Psoas muscle (tissue), 8 donors: ENCODE measurements around the gene CAMTA1. TPM values are rescaled to one million over a fixed set of nuclear protein-coding genes. Genes with fewer than 3 reads are reported as not detected.

Experiments used
- ATAC-seq, 4 donors: fragments of 200-7000 bp; cut with Tn5 transposase; one replicate each; pipeline ENCODE4 v1.9.1; 2020; ENCODE audit warnings: moderate library complexity in 3 of 4, mild to moderate bottlenecking in 2 of 4
- DNase-seq, 2 donors: peaks; one replicate each; pipeline ENCODE4 v3.0.0-alpha.2; 2020
- H3K27ac ChIP-seq: fragments of 200-600 bp; one replicate; pipeline ENCODE4 v1.8.0; 2022
- H3K27me3 ChIP-seq, 3 donors: fragments of 200-600 bp in 1 of 3; one replicate each; pipeline versions ENCODE4 v1.6.1 to v1.8.0; 2013 to 2022; ENCODE audit warnings: low read length in 2 of 3, mild to moderate bottlenecking in 2 of 3, moderate library complexity in 1 of 3; ENCODE audit not compliant: insufficient read depth in 3 of 3
- H3K36me3 ChIP-seq, 2 donors: fragments of 200-600 bp in 1 of 2; one replicate each; pipeline versions ENCODE4 v1.6.1 to v1.8.0; 2013 to 2022; ENCODE audit warnings: low read depth in 1 of 2, mild to moderate bottlenecking in 1 of 2, moderate library complexity in 1 of 2; ENCODE audit not compliant: insufficient read depth in 1 of 2
- H3K4me1 ChIP-seq: fragments of 200-600 bp; one replicate; pipeline ENCODE4 v1.8.0; 2022
- H3K4me3 ChIP-seq: fragments of 200-600 bp; one replicate; pipeline ENCODE4 v1.8.0; 2022; ENCODE audit warnings: mild to moderate bottlenecking
- H3K9me3 ChIP-seq: fragments of 200-600 bp; one replicate; pipeline ENCODE4 v1.8.0; 2022
- CTCF ChIP-seq: fragments of 200-600 bp; IDR thresholded peaks from one replicate; pipeline ENCODE4 v1.8.0; 2022; ENCODE audit warnings: antibody characterized with exemption
- WGBS, 3 donors: extraction: QIAGEN DNeasy Blood & Tissue Kit; methylation state at CpG; one replicate each; pipeline versions ENCODE4 v1.1.6 to v1.1.7; 2013; 5-methylcytosine and 5-hydroxymethylcytosine counted together
- intact Hi-C, 2 donors: fragments of 100-400 bp; cut with DNase I; formaldehyde crosslinking; loops; one replicate each; pipeline versions ENCODE4 v1.11.0 to v1.14.2; 2022
- polyA plus RNA-seq, 3 donors: library from polyadenylated mRNA; stranded (reverse); fragments of 200-250 nt; gene quantifications; one replicate each; pipeline ENCODE4 v1.2.3, GENCODE V29; 2013
- total RNA-seq, 4 donors: library from RNA; stranded (reverse); fragmentation: NEBNext Ultra II Directional in 2 of 4; extraction: Animal tissue kit (Norgen Biotek cat#: 25700) in 2 of 4; gene quantifications; one replicate each; pipeline versions ENCODE4 v1.2.1 to v1.2.4, GENCODE V29; 2021 to 2023
- donor health status: healthy with polysubstance abuse.
- donor health status: DM: no; HTN: no; CAD: no; lungs with moderate emphysema.
- donor health status: Bipolar disorder and iron deficiency.
- donor health status: healthy.
- donor health status: DM: yes; HTN: yes; CAD: no.
- donor health status: DM: no; HTN: no; CAD: no.
- donor health status: DM: no; HTN: no; CAD: no.
- donor health status: DM: yes; HTN: yes; CAD: no.

CAMTA1 gene
- total and polyA plus RNA-seq, 7 donors: 64.6 to 206 (median 76.5) TPM

GRCh38 chr1:7120863-7121621, 335.8 kb downstream of the CAMTA1 start:
- intact Hi-C loops: no loop called here
- H3K27me3 ChIP-seq: no peaks in the 10 kb centered on the region
- H3K27ac ChIP-seq: no peak overlapping the region
- TF ChIP-seq CTCF: peak; percentile 18
- H3K36me3 ChIP-seq: no peaks in the 10 kb centered on the region
- no peaks in the 10 kb centered on the region for H3K4me1 ChIP-seq
- DNase-seq (no peak), ATAC-seq (no peak)
- H3K4me3 ChIP-seq: no peak overlapping the region
- WGBS, 3 donors: 57 to 68% (median 59%) methylated on average over 6 of the region's 6 CpGs
- no peaks in the 10 kb centered on the region for H3K9me3 ChIP-seq

GRCh38 chr1:7121622-7121988, 336.4 kb downstream of the CAMTA1 start:
- no peak overlapping the region for H3K27ac ChIP-seq
- H3K9me3 ChIP-seq: no peaks in the 10 kb centered on the region
- no peaks in the 10 kb centered on the region for H3K4me1 ChIP-seq
- DNase-seq: peak; percentile 26 to 71
- no peak overlapping the region for H3K4me3 ChIP-seq
- peak in 3 of 4 donors; percentile 52 to 74 (median 70) for ATAC-seq
- 15 to 37% (median 32%) methylated on average over 7 of the region's 7 CpGs for WGBS, 3 donors
- H3K27me3 ChIP-seq: no peaks in the 10 kb centered on the region
- intact Hi-C loops: no loop called here
- H3K36me3 ChIP-seq: no peaks in the 10 kb centered on the region
- TF ChIP-seq CTCF: no peak

GRCh38 chr1:7127322-7128075, 342.2 kb downstream of the CAMTA1 start:
- peak in 1 of 4 donors; percentile 17 for ATAC-seq
- WGBS, 3 donors: 44 to 46% (median 44%) methylated on average over 12 of the region's 12 CpGs
- no peak for DNase-seq
- Histone ChIP-seq H3K4me1 (no peaks in the 10 kb centered on the region), H3K4me3 (no peak overlapping the region), H3K9me3 (no peaks in the 10 kb centered on the region), H3K27me3 (no peaks in the 10 kb centered on the region), H3K27ac (no peak overlapping the region), H3K36me3 (no peaks in the 10 kb centered on the region)
- intact Hi-C loops: no loop called here
- no peak for TF ChIP-seq CTCF

GRCh38 chr1:7128293-7128692, 343.0 kb downstream of the CAMTA1 start:
- H3K4me3 ChIP-seq: no peak overlapping the region
- H3K9me3 ChIP-seq: no peaks in the 10 kb centered on the region
- H3K27me3 ChIP-seq: no peaks in the 10 kb centered on the region
- H3K4me1 ChIP-seq: no peaks in the 10 kb centered on the region
- no peak overlapping the region for H3K27ac ChIP-seq
- intact Hi-C loops: no loop called here
- no peak for TF ChIP-seq CTCF
- no peak for ATAC-seq
- no peak for DNase-seq
- H3K36me3 ChIP-seq: no peaks in the 10 kb centered on the region
- WGBS, 3 donors: 89 to 98% (median 90%) methylated on average over 2 of the region's 2 CpGs
